MCF 10A (cell line): ENCODE data around the gene ASGR1. TPM values are rescaled to one million over a fixed set of nuclear protein-coding genes. Genes with fewer than 3 reads are reported as not detected.
"Not testable (repeated sequence)": the region's sequence is repeated elsewhere in the genome, so short reads cannot be mapped to it uniquely, and the experiment has no call there.

Source experiments
- BruUV-seq: library from RNA; stranded (reverse); fragments of 400-500 nt; replicated peaks from 2 replicates; lab custom pipeline; 2021; lab: Mats Ljungman, UMichigan
- CTCF ChIA-PET: fragments of 300-600 bp; sonication (Branson Sonifier 250); formaldehyde crosslinking; extraction: SDS; loops from one replicate; lab custom pipeline; 2021; ENCODE audit warnings: antibody characterized with exemption, inconsistent platforms; lab: Yijun Ruan, JAX
- POLR2A ChIA-PET: fragments of 300-600, 350-650 bp; sonication (Branson Sonifier 250); formaldehyde crosslinking; extraction: SDS; loops from one replicate; lab custom pipeline; 2020; ENCODE audit warnings: antibody characterized with exemption, inconsistent platforms; lab: Yijun Ruan, JAX
- DNase-seq: peaks from one replicate; pipeline ENCODE4 v3.0.0-alpha.2; 2018; ENCODE audit not compliant: unreplicated experiment
- H3K27ac Mint-ChIP-seq: one replicate; pipeline ENCODE4 v1.8.0; 2022; ENCODE audit warnings: mild to moderate bottlenecking, low read depth, mixed read lengths; ENCODE audit not compliant: unreplicated experiment
- H3K27me3 Mint-ChIP-seq: one replicate; pipeline ENCODE4 v1.8.0; 2022; ENCODE audit warnings: mixed read lengths; ENCODE audit not compliant: insufficient read depth, unreplicated experiment
- H3K36me3 Mint-ChIP-seq: one replicate; pipeline ENCODE4 v1.8.0; 2022; ENCODE audit warnings: mild to moderate bottlenecking, moderate library complexity, mixed read lengths; ENCODE audit not compliant: insufficient read depth, unreplicated experiment
- H3K4me1 Mint-ChIP-seq: one replicate; pipeline ENCODE4 v1.8.0; 2022; ENCODE audit warnings: mixed read lengths; ENCODE audit not compliant: insufficient read depth, unreplicated experiment
- H3K4me3 Mint-ChIP-seq: one replicate; pipeline ENCODE4 v1.8.0; 2022; ENCODE audit warnings: mild to moderate bottlenecking, moderate library complexity, mixed read lengths; ENCODE audit not compliant: unreplicated experiment
- H3K9me3 Mint-ChIP-seq: one replicate; pipeline ENCODE4 v1.8.0; 2022; ENCODE audit warnings: mixed read lengths; ENCODE audit not compliant: unreplicated experiment
- CTCF ChIP-seq: fragments of 200-600 bp; IDR thresholded peaks from one replicate; pipeline ENCODE4 v1.8.0; 2022; ENCODE audit warnings: antibody characterized with exemption, mild to moderate bottlenecking; ENCODE audit not compliant: unreplicated experiment
- intact Hi-C: fragments of 100-400 bp; cut with micrococcal nuclease; formaldehyde crosslinking; loops from 2 replicates; pipeline ENCODE4 v1.14.1; 2022
- total RNA-seq: library from RNA; stranded (reverse); gene quantifications from 2 replicates; pipeline ENCODE4 v1.2.3, GENCODE V29; 2022

ASGR1 gene
- total RNA-seq, 1 experiment from 2014 or later: 0.37 TPM

GRCh38 chr17:7183433-7184090 lies 4.4 kb upstream of the ASGR1 start:
- no peak for TF ChIP-seq CTCF
- no peaks in the 10 kb centered on the region for H3K9me3 Mint-ChIP-seq
- no TSS peak for BruUV-seq
- no peaks in the 10 kb centered on the region for H3K27me3 Mint-ChIP-seq
- H3K27ac Mint-ChIP-seq: no peak overlapping the region
- CTCF ChIA-PET: interaction anchor here (0.6 kb wide), 1 partner anchor 138 kb away, joined by 5 read pairs; no protein-coding TSS in a partner anchor
- H3K36me3 Mint-ChIP-seq: peaks cover 5% of the 10 kb centered on the region
- H3K4me1 Mint-ChIP-seq: peaks cover 6% of the 10 kb centered on the region
- intact Hi-C loops: no loop called here
- H3K4me3 Mint-ChIP-seq: no peak overlapping the region
- POLR2A ChIA-PET: interaction anchor here (0.6 to 0.7 kb wide), 2 partner anchors 20 to 32 kb away, joined by 3 to 4 read pairs; no protein-coding TSS in a partner anchor
- no peak for DNase-seq

- CTCF ChIA-PET: interaction anchor here (0.6 to 1.3 kb wide), 2 partner anchors 137 to 272 kb away, joined by 4 to 6 read pairs; no protein-coding TSS in a partner anchor
- intact Hi-C loops, H3K4me1 Mint-ChIP-seq, H3K27ac Mint-ChIP-seq, BruUV-seq, H3K27me3 Mint-ChIP-seq, POLR2A ChIA-PET, H3K36me3 Mint-ChIP-seq, DNase-seq, H3K9me3 Mint-ChIP-seq, H3K4me3 Mint-ChIP-seq: not testable (repeated sequence)
Observed at GRCh38 chr17:7182101-7182500, 2.9 kb upstream of the ASGR1 start.

GRCh38 chr17:7178973-7179316 lies 225 bp downstream of the ASGR1 start:
- intact Hi-C loops: no loop called here
- Mint-ChIP-seq H3K9me3 (no peaks in the 10 kb centered on the region), H3K27me3 (no peaks in the 10 kb centered on the region), H3K4me1 (no peaks in the 10 kb centered on the region), H3K27ac (no peak overlapping the region), H3K4me3 (no peak overlapping the region), H3K36me3 (no peaks in the 10 kb centered on the region)
- no peak for TF ChIP-seq CTCF
- POLR2A ChIA-PET: no interaction called here
- no TSS peak for BruUV-seq
- CTCF ChIA-PET: interaction anchor here (0.6 to 3.2 kb wide), 6 partner anchors 14 to 133 kb away, joined by 3 to 33 read pairs (median 14); partner anchors contain the start of gene DVL2
- no peak for DNase-seq

GRCh38 chr17:7177954-7178477 lies 1.2 kb downstream of the ASGR1 start:
- no peak for DNase-seq
- CTCF ChIA-PET: interaction anchor here (0.6 to 3.2 kb wide), 22 partner anchors 8 to 132 kb away, joined by 3 to 33 read pairs (median 6); no protein-coding TSS in a partner anchor
- intact Hi-C loops: loop anchor here (2.0 kb wide), 2 partner anchors 41 to 125 kb away; no protein-coding TSS in a partner anchor
- POLR2A ChIA-PET: interaction anchor here (0.6 to 1.4 kb wide), 4 partner anchors 10 to 306 kb away, joined by 3 to 4 read pairs (median 4); partner anchors contain the start of gene POLR2A
- no peaks in the 10 kb centered on the region for H3K36me3 Mint-ChIP-seq
- no peak overlapping the region for H3K27ac Mint-ChIP-seq
- peak overlapping the region; percentile 61 for H3K4me3 Mint-ChIP-seq
- BruUV-seq: no TSS peak
- no peak for TF ChIP-seq CTCF
- no peaks in the 10 kb centered on the region for H3K27me3 Mint-ChIP-seq
- no peaks in the 10 kb centered on the region for H3K9me3 Mint-ChIP-seq
- H3K4me1 Mint-ChIP-seq: no peaks in the 10 kb centered on the region
